Parathyroid adenoma (tissue), 2 donors: ENCODE results near the gene ARHGAP10.

ENCODE experiments used
- H2AFZ ChIP-seq: fragments of 300-600 bp; sonication (generic); one replicate; pipeline ENCODE4 v1.7.0; 2017; ENCODE audit warnings: antibody characterized with exemption, mild to moderate bottlenecking
- H3K27ac ChIP-seq: fragments of 300-600 bp; sonication (generic); one replicate; pipeline ENCODE4 v1.7.0; 2017
- H3K27me3 ChIP-seq: fragments of 300-600 bp; sonication (generic); one replicate; pipeline ENCODE4 v1.7.0; 2017; ENCODE audit warnings: low read length; ENCODE audit not compliant: control insufficient read depth, insufficient read depth
- H3K36me3 ChIP-seq: fragments of 300-600 bp; sonication (generic); one replicate; pipeline ENCODE4 v1.7.0; 2017; ENCODE audit warnings: low read length; ENCODE audit not compliant: control insufficient read depth, insufficient read depth
- H3K4me1 ChIP-seq: fragments of 300-600 bp; sonication (generic); one replicate; pipeline ENCODE4 v1.7.0; 2017; ENCODE audit warnings: control low read depth
- H3K4me2 ChIP-seq: fragments of 300-600 bp; sonication (generic); one replicate; pipeline ENCODE4 v1.7.0; 2017; ENCODE audit warnings: low read length
- H3K4me3 ChIP-seq: fragments of 300-600 bp; sonication (generic); one replicate; pipeline ENCODE4 v1.7.0; 2017; ENCODE audit warnings: low read depth, low read length
- H3K79me2 ChIP-seq: fragments of 300-600 bp; sonication (generic); one replicate; pipeline ENCODE4 v1.7.0; 2017; ENCODE audit warnings: control low read depth
- H3K9ac ChIP-seq: fragments of 300-600 bp; sonication (generic); one replicate; pipeline ENCODE4 v1.7.0; 2017; ENCODE audit warnings: mild to moderate bottlenecking
- H3K9me3 ChIP-seq: fragments of 300-600 bp; sonication (generic); one replicate; pipeline ENCODE4 v1.7.0; 2017; ENCODE audit warnings: low read length; ENCODE audit not compliant: control insufficient read depth
- TF ChIP-seq, protein P1 (sequence below): fragments of 300-600 bp; sonication (generic); IDR thresholded peaks from one replicate; pipeline ENCODE4 v1.7.0; 2017; ENCODE audit warnings: antibody characterized with exemption, mild to moderate bottlenecking
- donor health status: primary hyperparathyroidism.

The ARHGAP10 gene

GRCh38 chr4:148116969-148117368 is 385.1 kb downstream of the ARHGAP10 start:
- no peaks in the 10 kb centered on the region for H3K79me2 ChIP-seq
- no peak overlapping the region for H3K4me3 ChIP-seq
- no peak overlapping the region for H3K27ac ChIP-seq
- no peak overlapping the region for H3K4me2 ChIP-seq
- H3K27me3 ChIP-seq, result no peaks in the 10 kb centered on the region
- TF ChIP-seq, protein P1, sequence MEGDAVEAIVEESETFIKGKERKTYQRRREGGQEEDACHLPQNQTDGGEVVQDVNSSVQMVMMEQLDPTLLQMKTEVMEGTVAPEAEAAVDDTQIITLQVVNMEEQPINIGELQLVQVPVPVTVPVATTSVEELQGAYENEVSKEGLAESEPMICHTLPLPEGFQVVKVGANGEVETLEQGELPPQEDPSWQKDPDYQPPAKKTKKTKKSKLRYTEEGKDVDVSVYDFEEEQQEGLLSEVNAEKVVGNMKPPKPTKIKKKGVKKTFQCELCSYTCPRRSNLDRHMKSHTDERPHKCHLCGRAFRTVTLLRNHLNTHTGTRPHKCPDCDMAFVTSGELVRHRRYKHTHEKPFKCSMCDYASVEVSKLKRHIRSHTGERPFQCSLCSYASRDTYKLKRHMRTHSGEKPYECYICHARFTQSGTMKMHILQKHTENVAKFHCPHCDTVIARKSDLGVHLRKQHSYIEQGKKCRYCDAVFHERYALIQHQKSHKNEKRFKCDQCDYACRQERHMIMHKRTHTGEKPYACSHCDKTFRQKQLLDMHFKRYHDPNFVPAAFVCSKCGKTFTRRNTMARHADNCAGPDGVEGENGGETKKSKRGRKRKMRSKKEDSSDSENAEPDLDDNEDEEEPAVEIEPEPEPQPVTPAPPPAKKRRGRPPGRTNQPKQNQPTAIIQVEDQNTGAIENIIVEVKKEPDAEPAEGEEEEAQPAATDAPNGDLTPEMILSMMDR, result no peak
- no peaks in the 10 kb centered on the region for H3K4me1 ChIP-seq
- no peaks in the 10 kb centered on the region for H3K36me3 ChIP-seq
- H3K9me3 ChIP-seq, result no peaks in the 10 kb centered on the region
- no peak overlapping the region for H2AFZ ChIP-seq
- no peak overlapping the region for H3K9ac ChIP-seq

GRCh38 chr4:148118179-148118578 is 386.3 kb downstream of the ARHGAP10 start:
- Histone ChIP-seq H3K4me3 (no peak overlapping the region), H3K27me3 (no peaks in the 10 kb centered on the region), H3K9me3 (no peaks in the 10 kb centered on the region), H3K9ac (no peak overlapping the region), H3K79me2 (no peaks in the 10 kb centered on the region), H2AFZ (no peak overlapping the region), H3K4me1 (no peaks in the 10 kb centered on the region), H3K4me2 (no peak overlapping the region), H3K27ac (no peak overlapping the region), H3K36me3 (no peaks in the 10 kb centered on the region)
- TF ChIP-seq, protein P1, result no peak

- Histone ChIP-seq H3K27me3 (no peaks in the 10 kb centered on the region), H3K9me3 (no peaks in the 10 kb centered on the region), H3K4me3 (no peak overlapping the region), H3K4me2 (no peak overlapping the region), H3K27ac (no peak overlapping the region), H3K79me2 (peaks cover under 1% of the 10 kb centered on the region), H3K9ac (no peak overlapping the region), H3K36me3 (no peaks in the 10 kb centered on the region), H3K4me1 (no peaks in the 10 kb centered on the region), H2AFZ (no peak overlapping the region)
- TF ChIP-seq, protein P1, result no peak
These were observed 386.7 kb downstream of the ARHGAP10 start for GRCh38 chr4:148118633-148119032.

- Histone ChIP-seq H3K9ac (no peak overlapping the region), H3K27ac (no peak overlapping the region), H3K4me3 (no peak overlapping the region), H3K79me2 (peaks cover 2% of the 10 kb centered on the region), H3K4me2 (no peak overlapping the region), H3K9me3 (no peaks in the 10 kb centered on the region), H2AFZ (no peak overlapping the region), H3K36me3 (no peaks in the 10 kb centered on the region), H3K27me3 (no peaks in the 10 kb centered on the region), H3K4me1 (no peaks in the 10 kb centered on the region)
- TF ChIP-seq, protein P1, result no peak
These were observed 388.3 kb downstream of the ARHGAP10 start for GRCh38 chr4:148120216-148120615.
